ENCODE data around the gene GBA2.

GBA2 gene

DNA sequence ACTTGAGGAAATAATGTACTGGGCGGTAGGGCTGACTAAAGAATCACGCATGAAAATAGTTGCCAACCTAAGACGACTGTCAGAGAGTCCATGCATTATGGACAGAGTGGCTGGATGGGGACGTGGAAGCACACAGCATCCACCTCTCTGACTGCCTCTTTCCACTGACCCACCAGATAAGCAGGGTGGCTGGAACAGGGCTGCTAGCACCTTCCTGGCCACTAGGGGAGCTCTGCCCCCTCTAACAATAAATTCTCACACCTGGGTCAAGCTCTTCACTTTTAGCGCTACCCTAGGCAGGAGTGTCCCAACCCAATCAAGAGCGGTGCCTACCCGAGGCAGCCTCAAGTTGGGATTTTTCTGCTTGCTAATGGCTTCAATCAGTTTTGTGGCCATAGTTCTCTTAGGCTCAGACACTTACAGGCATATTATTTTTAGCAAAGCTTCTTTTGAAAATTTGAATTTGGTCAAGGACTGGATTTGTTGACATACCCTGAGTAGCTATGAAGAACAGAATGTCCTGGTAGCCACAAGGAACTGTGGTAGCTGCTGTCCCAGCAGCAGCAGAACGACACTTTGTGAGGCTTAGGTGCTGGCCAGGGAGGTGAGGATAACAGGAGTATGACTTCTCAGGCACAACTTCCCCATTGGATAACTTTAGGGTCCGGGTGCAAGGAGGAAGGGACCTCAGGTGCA, 52.4 kb downstream of the GBA2 start:
- H3K4me3 ChIP-seq (ENCODE audit: low read depth, low read length): no peak overlapping the region

DNA sequence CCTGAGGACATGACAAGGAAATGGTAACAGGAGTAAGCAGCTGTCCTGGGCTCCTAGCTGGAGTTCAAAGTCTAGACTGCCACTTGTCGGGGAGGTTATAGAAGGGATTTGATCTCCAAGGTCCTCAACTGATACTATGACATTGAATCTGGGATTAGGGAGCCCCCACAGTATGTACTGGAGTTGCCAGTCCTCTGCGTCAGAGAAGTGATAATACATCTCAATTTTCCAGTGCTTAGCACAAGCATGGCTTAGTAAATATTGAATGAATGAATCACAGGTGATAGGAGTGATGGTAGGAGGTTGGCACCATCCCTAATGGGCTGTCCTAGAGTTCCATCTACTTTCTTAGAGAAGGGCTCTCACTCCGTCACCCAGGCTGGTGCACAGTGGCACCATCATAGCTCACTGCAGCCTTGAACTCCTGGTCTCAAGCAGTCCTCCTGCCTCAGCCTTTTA, 53.1 kb downstream of the GBA2 start:
- H3K4me3 ChIP-seq (ENCODE audit: low read depth, low read length): no peak overlapping the region

More for the DNA sequence above, 52.4 kb downstream of the GBA2 start:
- TF ChIP-seq, protein P1, sequence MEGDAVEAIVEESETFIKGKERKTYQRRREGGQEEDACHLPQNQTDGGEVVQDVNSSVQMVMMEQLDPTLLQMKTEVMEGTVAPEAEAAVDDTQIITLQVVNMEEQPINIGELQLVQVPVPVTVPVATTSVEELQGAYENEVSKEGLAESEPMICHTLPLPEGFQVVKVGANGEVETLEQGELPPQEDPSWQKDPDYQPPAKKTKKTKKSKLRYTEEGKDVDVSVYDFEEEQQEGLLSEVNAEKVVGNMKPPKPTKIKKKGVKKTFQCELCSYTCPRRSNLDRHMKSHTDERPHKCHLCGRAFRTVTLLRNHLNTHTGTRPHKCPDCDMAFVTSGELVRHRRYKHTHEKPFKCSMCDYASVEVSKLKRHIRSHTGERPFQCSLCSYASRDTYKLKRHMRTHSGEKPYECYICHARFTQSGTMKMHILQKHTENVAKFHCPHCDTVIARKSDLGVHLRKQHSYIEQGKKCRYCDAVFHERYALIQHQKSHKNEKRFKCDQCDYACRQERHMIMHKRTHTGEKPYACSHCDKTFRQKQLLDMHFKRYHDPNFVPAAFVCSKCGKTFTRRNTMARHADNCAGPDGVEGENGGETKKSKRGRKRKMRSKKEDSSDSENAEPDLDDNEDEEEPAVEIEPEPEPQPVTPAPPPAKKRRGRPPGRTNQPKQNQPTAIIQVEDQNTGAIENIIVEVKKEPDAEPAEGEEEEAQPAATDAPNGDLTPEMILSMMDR (IDR thresholded peaks at IDR 0.05; ENCODE audit: borderline replicate concordance, insufficient read depth, low read depth, low read length): peak; percentile 96

DNA sequence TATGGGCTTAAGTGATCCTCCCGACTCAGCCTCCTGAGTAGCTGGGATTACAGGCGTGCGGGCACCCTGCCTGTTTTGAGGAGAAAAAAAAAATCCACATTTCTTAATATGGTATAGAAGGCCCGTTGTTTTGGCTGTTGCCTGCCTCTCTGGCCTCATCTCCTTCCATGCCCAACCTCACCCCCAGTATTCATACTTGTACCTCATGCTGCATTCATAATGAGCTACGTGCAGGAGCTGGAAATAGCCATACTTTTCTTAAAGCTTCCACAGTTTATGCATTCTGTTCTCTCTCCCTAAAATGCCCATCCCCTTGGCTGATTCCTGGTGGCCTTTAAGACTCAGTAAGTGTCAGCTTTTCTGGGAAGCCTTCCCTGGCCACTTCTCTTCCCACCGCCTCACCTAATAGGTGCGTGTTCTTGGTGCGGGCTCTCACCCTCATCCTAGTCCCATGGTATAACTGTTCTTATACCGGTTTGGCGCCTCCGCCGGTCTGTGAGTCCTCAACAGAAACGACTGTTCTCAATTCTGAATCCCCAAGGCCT, 57.2 kb downstream of the GBA2 start:
- no peak overlapping the region for H3K4me3 ChIP-seq (ENCODE audit: low read depth, low read length)
- TF ChIP-seq, protein P1 (IDR thresholded peaks at IDR 0.05; ENCODE audit: borderline replicate concordance, insufficient read depth, low read depth, low read length): no peak

More for the DNA sequence above, 53.1 kb downstream of the GBA2 start:
- TF ChIP-seq, protein P1 (IDR thresholded peaks at IDR 0.05; ENCODE audit: borderline replicate concordance, insufficient read depth, low read depth, low read length): no peak

DNA sequence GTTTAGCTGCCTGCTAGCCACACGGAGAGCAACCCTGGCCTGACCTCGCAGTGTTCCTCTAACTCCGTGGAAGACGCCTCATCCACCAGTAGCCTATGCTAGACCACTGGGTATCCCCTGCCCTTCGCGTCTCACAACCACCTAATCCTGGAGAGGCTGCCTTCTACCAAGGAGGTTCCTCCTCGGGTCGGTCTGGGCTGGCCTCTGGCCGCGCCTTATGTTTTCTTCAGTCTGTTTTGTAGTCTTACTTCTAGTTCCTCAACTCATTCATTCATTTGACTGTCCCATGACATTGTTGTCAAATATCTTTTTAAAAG, 57.7 kb downstream of the GBA2 start:
- peak overlapping the region; percentile 66 for H3K4me3 ChIP-seq (ENCODE audit: low read depth, low read length)
- TF ChIP-seq, protein P1 (IDR thresholded peaks at IDR 0.05; ENCODE audit: borderline replicate concordance, insufficient read depth, low read depth, low read length): no peak

DNA sequence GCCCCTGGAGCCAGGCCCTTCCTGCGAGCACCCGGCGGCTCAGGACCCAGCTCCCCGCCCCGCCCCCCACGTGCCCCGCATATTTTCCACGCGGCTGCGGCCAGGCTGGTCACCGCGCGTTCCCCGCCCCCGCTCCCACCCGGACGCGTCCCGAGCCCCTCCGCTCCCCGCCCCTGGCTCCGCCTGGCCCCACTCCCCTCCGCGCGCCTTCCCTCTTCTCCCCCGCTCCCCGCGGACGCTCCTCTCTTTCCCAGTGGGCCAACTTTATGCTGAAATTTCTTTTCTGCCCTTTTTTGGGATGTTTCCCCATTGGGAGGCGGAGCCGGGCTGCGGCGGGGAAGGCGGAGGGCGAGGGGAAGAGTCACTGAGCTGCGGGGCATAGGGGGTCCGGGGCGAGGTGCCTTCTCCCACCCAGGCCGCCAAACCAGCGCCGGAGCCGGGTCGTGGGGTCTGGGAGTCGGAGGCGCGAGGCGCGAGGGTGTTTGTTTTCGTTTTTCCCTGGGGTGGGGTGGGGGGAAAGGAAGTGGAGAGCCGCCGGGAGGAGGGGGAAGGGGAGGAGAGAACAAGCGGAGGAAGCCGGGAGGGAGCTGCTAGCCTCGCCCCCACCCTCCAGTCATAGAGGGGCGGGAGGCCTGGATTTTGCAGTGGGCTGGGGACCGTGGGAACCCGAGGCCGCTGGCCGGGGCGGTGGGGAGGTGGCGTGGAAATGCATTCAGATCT, 58.3 kb downstream of the GBA2 start:
- TF ChIP-seq, protein P1 (IDR thresholded peaks at IDR 0.05; ENCODE audit: borderline replicate concordance, insufficient read depth, low read depth, low read length): no peak
- peak overlapping the region; percentile 66 for H3K4me3 ChIP-seq (ENCODE audit: low read depth, low read length)

DNA sequence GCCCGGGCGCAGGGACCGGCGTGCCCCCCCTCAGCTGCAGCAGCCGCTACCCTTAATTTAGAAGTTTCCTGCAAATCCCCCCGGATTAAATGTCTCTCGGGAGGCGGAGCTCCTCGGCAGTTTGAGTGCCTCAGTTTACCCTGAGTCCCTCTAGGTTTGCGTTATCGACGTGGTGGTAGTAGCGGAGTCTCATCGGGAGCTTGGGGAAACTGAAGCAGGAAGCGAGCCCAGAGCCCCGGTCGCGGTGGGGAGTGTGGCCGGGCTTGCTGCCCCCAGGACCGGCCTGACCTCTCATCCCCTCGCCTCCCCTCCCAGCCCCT, 58.8 kb downstream of the GBA2 start:
- TF ChIP-seq, protein P1 (IDR thresholded peaks at IDR 0.05; ENCODE audit: borderline replicate concordance, insufficient read depth, low read depth, low read length): no peak

More for the DNA sequence above, 58.8 kb downstream of the GBA2 start:
- peak overlapping the region; percentile 66 for H3K4me3 ChIP-seq (ENCODE audit: low read depth, low read length)
